ENCODE data around the gene ADCY6.

Gene ADCY6

DNA sequence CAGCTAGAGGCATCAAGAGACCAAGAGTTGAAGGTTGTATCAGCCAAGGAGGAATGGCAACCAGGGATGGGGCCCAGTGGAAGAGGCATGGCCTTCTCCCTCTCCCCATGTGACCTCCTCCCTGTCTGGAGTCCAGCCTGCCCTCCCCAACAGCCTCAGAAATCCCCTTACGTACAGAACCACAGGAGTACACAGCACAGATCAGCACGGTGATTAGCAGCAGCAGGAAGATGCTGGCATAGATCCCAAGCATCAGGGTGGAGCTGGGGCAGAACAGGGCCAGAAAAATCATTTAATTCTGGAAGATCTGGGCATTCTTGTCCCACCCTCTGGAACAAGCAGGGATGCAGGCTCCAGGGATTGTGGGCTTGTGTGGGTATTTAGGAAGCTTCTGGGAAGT lies 14.4 kb downstream of the ADCY6 start:
- Mint-ChIP-seq H3K36me3 (ENCODE audit: low read depth) (peaks cover 53% of the 10 kb centered on the region), H3K9me3 (no peaks in the 10 kb centered on the region), H3K4me3 (no peak overlapping the region), H3K27me3 (ENCODE audit: low read depth, poor library complexity) (no peaks in the 10 kb centered on the region), H3K27ac (no peak overlapping the region), H3K4me1 (no peaks in the 10 kb centered on the region)
- no peak for TF ChIP-seq CTCF (IDR thresholded peaks at IDR 0.05)
- no peak for DNase-seq

- Mint-ChIP-seq H3K27me3 (ENCODE audit: low read depth, poor library complexity) (no peaks in the 10 kb centered on the region), H3K9me3 (no peaks in the 10 kb centered on the region), H3K4me3 (no peak overlapping the region), H3K27ac (no peak overlapping the region), H3K4me1 (no peaks in the 10 kb centered on the region), H3K36me3 (ENCODE audit: low read depth) (peaks cover 57% of the 10 kb centered on the region)
- DNase-seq = no peak
- no peak for TF ChIP-seq CTCF (IDR thresholded peaks at IDR 0.05)
Observed at GRCh38 chr12:48773686-48774085, 15.2 kb downstream of the ADCY6 start.

DNA sequence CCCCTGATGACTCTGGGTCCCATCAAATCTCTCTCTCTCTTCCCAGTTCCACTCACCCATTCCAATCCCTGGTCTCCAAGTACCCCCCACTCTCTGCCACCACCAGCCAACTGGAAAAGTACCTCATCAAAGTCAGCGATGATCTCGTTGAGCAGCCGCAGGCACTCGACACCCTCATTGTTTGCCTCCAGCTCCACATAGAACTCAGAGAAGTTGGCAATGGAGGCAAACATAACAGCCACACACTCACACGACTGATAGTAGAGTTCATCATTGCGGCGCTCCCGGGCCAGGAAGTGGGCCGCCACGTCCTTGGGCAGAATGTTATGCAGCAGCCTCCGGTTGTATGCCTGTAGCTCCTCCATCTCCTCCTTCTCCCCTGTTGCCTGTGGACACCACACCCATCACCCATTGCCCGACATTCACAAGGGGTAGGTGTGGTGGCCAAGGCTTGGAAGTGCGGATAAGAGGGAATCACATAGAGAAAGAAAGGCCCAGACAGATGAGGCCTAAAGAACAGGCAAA lies 17.2 kb downstream of the ADCY6 start:
- DNase-seq = no peak
- Mint-ChIP-seq H3K4me3 (no peak overlapping the region), H3K9me3 (no peaks in the 10 kb centered on the region), H3K27ac (no peak overlapping the region), H3K27me3 (ENCODE audit: low read depth, poor library complexity) (no peaks in the 10 kb centered on the region), H3K4me1 (peaks cover under 1% of the 10 kb centered on the region), H3K36me3 (ENCODE audit: low read depth) (peaks cover 50% of the 10 kb centered on the region)
- TF ChIP-seq CTCF (IDR thresholded peaks at IDR 0.05) = no peak

DNA sequence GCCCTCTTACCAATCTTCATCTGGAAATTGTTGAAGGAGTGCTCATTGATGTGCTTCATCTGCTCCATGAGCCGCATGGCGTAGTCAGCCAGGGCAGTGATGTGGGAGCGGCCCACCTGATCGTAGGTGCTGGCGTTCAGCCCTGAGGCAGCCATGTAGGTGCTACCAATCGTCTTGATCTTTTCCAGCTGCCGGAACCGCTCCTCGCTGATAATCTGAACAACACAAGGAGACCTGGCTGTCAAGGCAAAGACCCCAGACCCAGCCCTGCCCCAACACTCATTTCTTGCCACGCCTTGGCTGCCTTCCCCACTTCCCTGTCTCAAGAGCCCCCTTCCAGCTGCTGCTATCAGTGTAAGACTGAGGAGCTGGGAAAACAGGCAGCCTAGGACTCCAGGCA lies 18.1 kb downstream of the ADCY6 start:
- no peak for DNase-seq
- H3K36me3 Mint-ChIP-seq (ENCODE audit: low read depth) = peaks cover 53% of the 10 kb centered on the region
- no peaks in the 10 kb centered on the region for H3K9me3 Mint-ChIP-seq
- peaks cover 9% of the 10 kb centered on the region for H3K4me1 Mint-ChIP-seq
- peak overlapping the region; percentile 21 for H3K27ac Mint-ChIP-seq
- no peak for TF ChIP-seq CTCF (IDR thresholded peaks at IDR 0.05)
- no peak overlapping the region for H3K4me3 Mint-ChIP-seq
- peaks cover 4% of the 10 kb centered on the region for H3K27me3 Mint-ChIP-seq (ENCODE audit: low read depth, poor library complexity)

DNA sequence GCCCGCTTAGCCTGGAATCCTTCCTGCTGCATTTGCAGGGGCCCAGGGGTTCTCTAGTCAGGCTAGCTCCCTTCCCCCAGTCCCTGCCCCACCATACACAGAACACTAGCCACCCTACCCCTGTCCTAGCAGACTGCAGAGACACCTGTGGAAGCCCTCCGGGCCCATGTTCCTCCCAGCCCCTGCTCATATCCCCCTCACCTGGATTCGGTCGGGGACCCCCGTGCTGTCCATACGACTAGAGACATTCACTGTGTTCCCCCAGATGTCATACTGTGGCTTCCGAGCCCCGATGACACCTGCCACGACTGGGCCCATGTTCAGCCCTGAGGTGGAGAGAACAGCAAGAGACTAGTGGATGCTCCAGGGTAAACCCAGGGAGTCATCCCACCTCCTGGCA lies 20.2 kb downstream of the ADCY6 start:
- Mint-ChIP-seq H3K27me3 (ENCODE audit: low read depth, poor library complexity) (peaks cover 4% of the 10 kb centered on the region), H3K4me3 (no peak overlapping the region), H3K4me1 (peaks cover 14% of the 10 kb centered on the region), H3K27ac (no peak overlapping the region), H3K36me3 (ENCODE audit: low read depth) (peaks cover 56% of the 10 kb centered on the region), H3K9me3 (no peaks in the 10 kb centered on the region)
- DNase-seq = no peak
- no peak for TF ChIP-seq CTCF (IDR thresholded peaks at IDR 0.05)

- no peaks in the 10 kb centered on the region for H3K9me3 Mint-ChIP-seq
- H3K27ac Mint-ChIP-seq = no peak overlapping the region
- H3K4me3 Mint-ChIP-seq = no peak overlapping the region
- no peak for TF ChIP-seq CTCF (IDR thresholded peaks at IDR 0.05)
- peaks cover 4% of the 10 kb centered on the region for H3K27me3 Mint-ChIP-seq (ENCODE audit: low read depth, poor library complexity)
- peaks cover 53% of the 10 kb centered on the region for H3K36me3 Mint-ChIP-seq (ENCODE audit: low read depth)
- H3K4me1 Mint-ChIP-seq = peaks cover 14% of the 10 kb centered on the region
- DNase-seq = no peak
Observed at GRCh38 chr12:48768147-48768546, 20.7 kb downstream of the ADCY6 start.

All from nephron progenitor cell (in vitro differentiated cells).